ENCODE measurements around the gene AAMP.

AAMP gene

DNA sequence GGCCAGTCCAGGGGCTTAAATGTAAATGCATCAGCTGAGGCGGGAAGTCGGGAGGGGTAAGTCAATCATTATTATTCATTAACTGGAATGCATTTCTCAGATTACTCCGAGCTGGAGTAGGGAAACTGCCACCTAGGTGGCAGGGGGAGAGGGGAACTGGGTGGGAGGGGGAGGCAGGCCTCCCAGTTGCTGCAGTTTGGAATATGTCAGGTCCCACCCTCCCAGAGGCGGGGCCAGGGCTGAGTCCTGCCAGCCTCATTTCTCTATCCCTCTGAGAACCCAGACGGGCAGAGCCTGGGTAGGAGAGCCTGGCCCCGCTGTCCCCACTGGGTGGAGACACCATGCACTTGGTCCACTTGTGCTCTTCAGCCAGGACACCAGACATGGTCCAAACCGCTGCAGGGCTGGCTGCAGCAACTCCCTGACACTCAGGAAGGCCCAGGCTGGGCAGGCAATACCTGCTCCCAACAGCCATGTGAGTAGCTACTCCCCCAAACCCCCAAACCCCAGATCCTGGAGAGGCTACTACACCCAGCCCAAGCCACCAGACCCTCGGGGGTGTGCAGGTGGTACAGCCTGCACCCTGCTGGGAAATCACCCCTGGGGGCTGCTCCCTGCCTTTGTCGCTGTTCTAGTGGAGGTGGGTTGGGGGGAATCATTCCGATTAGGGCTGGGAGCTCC lies 9.1 kb downstream of the AAMP start, which contains the start of gene GPBAR1:
GPBAR1 (plus strand) TSS at position 274 of the 681 bp plus-strand sequence. CDS start 1,710 bp downstream, outside the sequence.
- H3K4me3 ChIP-seq (ENCODE audit: low read depth, low read length) = no peak within 1 kb of the TSS
- TF ChIP-seq, protein P1, sequence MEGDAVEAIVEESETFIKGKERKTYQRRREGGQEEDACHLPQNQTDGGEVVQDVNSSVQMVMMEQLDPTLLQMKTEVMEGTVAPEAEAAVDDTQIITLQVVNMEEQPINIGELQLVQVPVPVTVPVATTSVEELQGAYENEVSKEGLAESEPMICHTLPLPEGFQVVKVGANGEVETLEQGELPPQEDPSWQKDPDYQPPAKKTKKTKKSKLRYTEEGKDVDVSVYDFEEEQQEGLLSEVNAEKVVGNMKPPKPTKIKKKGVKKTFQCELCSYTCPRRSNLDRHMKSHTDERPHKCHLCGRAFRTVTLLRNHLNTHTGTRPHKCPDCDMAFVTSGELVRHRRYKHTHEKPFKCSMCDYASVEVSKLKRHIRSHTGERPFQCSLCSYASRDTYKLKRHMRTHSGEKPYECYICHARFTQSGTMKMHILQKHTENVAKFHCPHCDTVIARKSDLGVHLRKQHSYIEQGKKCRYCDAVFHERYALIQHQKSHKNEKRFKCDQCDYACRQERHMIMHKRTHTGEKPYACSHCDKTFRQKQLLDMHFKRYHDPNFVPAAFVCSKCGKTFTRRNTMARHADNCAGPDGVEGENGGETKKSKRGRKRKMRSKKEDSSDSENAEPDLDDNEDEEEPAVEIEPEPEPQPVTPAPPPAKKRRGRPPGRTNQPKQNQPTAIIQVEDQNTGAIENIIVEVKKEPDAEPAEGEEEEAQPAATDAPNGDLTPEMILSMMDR (IDR thresholded peaks at IDR 0.05; ENCODE audit: borderline replicate concordance, insufficient read depth, low read depth, low read length) = no peak

DNA sequence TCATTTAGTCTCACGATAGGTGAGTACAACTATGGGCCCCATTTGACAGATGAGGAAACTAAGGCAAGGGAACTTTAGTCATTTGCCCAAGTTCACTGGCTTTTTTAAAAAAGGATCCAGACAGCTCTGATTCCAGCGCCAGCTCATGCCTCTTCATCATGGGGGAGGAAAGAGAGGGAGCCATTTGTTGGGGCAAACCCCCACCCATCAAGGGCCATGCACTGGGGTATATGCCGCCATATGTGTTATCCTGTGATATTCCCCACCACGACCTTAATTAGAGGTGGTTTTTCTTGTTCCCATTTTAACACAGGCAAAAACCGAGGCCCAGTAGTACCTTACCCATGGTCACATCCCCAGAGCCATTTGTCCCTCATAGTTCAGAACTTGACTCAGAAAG lies 9.8 kb downstream of the AAMP start:
- no peak overlapping the region for H3K4me3 ChIP-seq (ENCODE audit: low read depth, low read length)
- TF ChIP-seq, protein P1 (IDR thresholded peaks at IDR 0.05; ENCODE audit: borderline replicate concordance, insufficient read depth, low read depth, low read length) = no peak

DNA sequence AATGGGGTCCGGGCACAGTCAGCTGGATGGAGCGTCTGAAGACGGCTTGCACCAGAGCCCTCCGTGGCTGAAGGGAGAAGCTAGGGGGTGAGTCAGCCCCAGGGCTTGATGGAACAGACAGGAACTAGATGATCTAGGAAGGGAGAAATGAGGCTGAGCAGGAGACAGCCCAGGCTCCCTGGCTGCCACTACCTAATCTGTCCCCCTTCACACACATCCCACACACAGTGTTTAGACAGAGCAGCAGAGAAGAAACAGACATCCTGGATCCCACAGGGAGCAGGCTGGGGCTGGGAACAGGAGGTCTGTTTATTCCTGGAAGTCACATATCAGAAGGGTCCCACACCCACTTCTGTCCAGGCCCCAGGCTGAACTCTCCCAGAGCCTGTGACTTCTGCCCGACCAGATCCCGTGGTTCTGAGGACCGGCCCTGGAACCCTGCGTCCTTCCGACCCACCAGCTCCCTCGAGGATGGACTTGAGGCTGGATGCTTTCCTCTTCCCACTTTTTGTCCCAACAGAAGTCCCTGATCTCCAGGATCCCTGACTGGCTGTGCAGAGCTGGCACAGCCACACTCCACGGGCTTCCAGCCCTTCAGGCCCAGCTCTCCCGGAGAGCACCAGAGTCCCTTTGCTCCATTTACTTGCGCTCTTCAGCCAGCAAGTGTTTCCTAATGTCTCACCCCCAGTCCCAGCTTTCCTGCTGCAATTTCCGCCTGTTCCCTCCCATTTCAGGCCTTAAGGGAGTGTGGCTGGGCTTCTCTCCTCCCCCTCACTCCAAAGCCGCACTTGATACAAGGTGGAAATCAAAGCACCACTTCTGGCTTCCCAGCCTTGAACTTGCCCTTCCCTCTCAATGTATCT lies 10.6 kb downstream of the AAMP start:
- H3K4me3 ChIP-seq (ENCODE audit: low read depth, low read length) = no peak overlapping the region
- TF ChIP-seq, protein P1 (IDR thresholded peaks at IDR 0.05; ENCODE audit: borderline replicate concordance, insufficient read depth, low read depth, low read length) = no peak

DNA sequence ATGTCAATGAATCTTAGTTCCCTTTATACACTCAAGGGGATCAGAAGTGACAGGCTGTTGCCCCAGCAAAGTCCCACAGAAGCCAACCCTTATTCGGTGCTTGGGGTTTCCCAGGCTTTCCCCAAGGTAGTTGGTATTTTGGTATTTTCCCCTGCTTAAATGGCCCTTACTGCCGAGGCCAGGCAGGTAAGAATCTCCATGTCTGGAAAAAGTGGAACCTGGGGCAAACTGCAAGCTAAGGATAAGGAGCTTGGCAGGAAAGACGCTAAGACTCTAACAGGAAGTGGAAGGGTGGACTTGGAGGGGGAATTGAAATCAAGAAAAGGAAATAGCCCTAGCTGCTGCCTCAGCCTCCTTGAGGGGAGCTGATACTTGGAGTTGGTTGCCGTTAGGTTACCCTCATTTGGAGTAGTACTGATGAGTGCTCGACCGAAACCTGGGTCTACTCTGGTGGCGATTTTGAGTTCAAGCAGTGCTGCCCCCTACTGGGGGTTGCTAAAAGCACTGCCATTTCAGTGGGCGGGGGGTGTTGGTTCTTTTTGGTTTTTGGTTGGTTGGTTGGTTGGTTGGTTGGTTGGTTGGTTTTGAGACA lies 12.5 kb downstream of the AAMP start:
- H3K4me3 ChIP-seq (ENCODE audit: low read depth, low read length) = no peak overlapping the region
- TF ChIP-seq, protein P1 (IDR thresholded peaks at IDR 0.05; ENCODE audit: borderline replicate concordance, insufficient read depth, low read depth, low read length) = peak; percentile 86

DNA sequence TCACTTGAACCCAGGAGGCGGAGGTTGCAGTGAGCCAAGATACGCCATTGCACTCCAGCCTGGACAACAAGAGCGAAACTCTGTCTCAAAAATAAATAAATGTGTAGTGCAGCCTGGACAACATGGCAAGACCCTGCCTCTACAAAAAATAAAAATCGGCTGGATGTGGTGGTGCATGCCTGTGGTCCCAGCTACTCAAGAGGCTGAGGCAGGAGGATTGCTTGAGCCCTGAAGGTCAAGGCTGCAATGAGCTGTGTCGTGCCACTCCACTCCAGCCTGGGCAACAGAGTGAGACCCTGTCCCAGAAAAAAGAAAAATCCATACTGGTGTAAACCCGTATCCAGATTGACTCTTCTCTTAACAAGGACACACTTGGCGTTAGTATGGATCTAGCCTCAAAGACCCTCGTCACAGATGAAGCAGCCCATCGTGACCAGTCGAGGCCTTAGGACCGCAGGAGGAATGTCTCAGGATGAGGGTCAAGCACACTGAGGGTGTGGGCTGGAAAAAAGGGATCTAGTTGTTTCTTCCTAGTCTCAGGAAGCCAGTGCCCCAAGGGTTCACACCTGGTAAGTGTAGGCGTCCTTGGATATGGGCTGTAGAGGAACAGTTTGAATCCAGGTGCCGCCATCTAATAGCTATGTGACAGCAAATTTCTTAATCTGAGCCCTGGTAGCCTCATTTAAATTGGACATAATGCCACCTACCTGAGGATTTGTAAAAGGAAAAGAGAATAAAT lies 13.2 kb downstream of the AAMP start:
- TF ChIP-seq, protein P1 (IDR thresholded peaks at IDR 0.05; ENCODE audit: borderline replicate concordance, insufficient read depth, low read depth, low read length) = no peak
- H3K4me3 ChIP-seq (ENCODE audit: low read depth, low read length) = no peak overlapping the region

DNA sequence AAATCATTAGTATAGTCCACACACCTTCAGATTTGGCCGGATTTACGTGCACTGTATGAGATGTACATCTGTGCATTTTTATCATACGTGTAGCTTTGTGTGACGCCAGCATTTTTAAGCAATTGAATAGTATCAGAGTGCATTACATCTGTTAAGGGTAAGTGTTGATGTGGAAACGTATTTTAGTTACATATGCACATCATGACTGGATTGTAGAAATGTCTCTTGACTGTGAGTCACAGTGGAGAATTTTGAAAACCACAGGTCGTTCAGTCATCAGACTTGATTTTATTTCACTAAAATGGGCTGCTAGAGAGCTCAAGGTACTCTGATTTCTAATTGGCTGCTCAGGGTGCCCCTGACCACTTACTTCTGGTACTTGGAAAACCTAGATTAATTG lies 14.5 kb downstream of the AAMP start:
- H3K4me3 ChIP-seq (ENCODE audit: low read depth, low read length) = no peak overlapping the region
- TF ChIP-seq, protein P1 (IDR thresholded peaks at IDR 0.05; ENCODE audit: borderline replicate concordance, insufficient read depth, low read depth, low read length) = no peak
